Progenitor cell of endocrine pancreas (in vitro differentiated cells): ENCODE results near the gene RTP2. TPM values are rescaled to one million over a fixed set of nuclear protein-coding genes. Genes with fewer than 3 reads are reported as not detected.

ENCODE experiments used
- DNase-seq: peaks from one replicate; pipeline ENCODE4 v3.0.0; 2021; ENCODE audit warnings: low spot score; ENCODE audit not compliant: unreplicated experiment
- H3K27ac Mint-ChIP-seq: 2 replicates; pipeline ENCODE4 v1.8.0; 2021; ENCODE audit warnings: mild to moderate bottlenecking, moderate library complexity, mixed read lengths
- H3K27me3 Mint-ChIP-seq: 2 replicates; pipeline ENCODE4 v1.8.0; 2021; ENCODE audit warnings: mixed read lengths
- H3K36me3 Mint-ChIP-seq: 2 replicates; pipeline ENCODE4 v1.8.0; 2022; ENCODE audit warnings: mixed read lengths; ENCODE audit not compliant: insufficient read depth
- H3K4me1 Mint-ChIP-seq: 2 replicates; pipeline ENCODE4 v1.8.0; 2021; ENCODE audit warnings: low read depth, mixed read lengths
- H3K4me3 Mint-ChIP-seq: 2 replicates; pipeline ENCODE4 v1.8.0; 2021; ENCODE audit warnings: low read depth, mild to moderate bottlenecking, moderate library complexity, mixed read lengths
- H3K9me3 Mint-ChIP-seq: 2 replicates; pipeline ENCODE4 v1.8.0; 2021; ENCODE audit warnings: low read depth, mixed read lengths
- total RNA-seq: library from RNA; stranded (reverse); gene quantifications from 2 replicates; pipeline ENCODE4 v1.2.1, GENCODE V29; 2021
- TF ChIP-seq, protein P1 (sequence below): fragments of 200-600 bp; sonication (generic); IDR thresholded peaks from one replicate; pipeline ENCODE4 v1.5.0; 2021; ENCODE audit warnings: antibody characterized with exemption, mild to moderate bottlenecking; ENCODE audit not compliant: unreplicated experiment

RTP2 gene
- total RNA-seq, 1 donor from 2014 or later = not detected

DNA sequence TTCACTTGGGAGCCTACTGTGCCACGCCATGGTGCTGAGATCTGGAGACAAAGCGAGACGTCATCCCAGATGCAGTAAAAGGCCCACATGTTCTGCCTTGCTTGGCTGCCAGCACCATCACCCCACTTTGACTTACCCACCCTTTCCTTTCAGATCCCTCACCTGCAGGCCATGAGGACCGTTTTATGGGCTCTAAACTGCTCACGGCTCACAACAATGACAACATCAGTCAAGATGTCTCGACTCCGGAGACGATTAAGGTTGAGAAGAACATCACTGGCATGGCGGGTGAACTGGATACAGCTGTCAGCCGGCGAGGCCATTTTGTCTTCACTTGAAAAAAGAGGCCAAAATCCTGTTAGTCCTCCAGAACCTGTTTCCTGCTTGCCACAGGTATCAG lies 31.0 kb upstream of the RTP2 start:
- H3K36me3 Mint-ChIP-seq = peaks cover 22% of the 10 kb centered on the region
- H3K27ac Mint-ChIP-seq = no peak overlapping the region
- no peak overlapping the region for H3K4me3 Mint-ChIP-seq
- TF ChIP-seq, protein P1, sequence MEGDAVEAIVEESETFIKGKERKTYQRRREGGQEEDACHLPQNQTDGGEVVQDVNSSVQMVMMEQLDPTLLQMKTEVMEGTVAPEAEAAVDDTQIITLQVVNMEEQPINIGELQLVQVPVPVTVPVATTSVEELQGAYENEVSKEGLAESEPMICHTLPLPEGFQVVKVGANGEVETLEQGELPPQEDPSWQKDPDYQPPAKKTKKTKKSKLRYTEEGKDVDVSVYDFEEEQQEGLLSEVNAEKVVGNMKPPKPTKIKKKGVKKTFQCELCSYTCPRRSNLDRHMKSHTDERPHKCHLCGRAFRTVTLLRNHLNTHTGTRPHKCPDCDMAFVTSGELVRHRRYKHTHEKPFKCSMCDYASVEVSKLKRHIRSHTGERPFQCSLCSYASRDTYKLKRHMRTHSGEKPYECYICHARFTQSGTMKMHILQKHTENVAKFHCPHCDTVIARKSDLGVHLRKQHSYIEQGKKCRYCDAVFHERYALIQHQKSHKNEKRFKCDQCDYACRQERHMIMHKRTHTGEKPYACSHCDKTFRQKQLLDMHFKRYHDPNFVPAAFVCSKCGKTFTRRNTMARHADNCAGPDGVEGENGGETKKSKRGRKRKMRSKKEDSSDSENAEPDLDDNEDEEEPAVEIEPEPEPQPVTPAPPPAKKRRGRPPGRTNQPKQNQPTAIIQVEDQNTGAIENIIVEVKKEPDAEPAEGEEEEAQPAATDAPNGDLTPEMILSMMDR = no peak
- H3K9me3 Mint-ChIP-seq = no peaks in the 10 kb centered on the region
- H3K4me1 Mint-ChIP-seq = peaks cover 7% of the 10 kb centered on the region
- no peak for DNase-seq
- peaks cover 20% of the 10 kb centered on the region for H3K27me3 Mint-ChIP-seq

DNA sequence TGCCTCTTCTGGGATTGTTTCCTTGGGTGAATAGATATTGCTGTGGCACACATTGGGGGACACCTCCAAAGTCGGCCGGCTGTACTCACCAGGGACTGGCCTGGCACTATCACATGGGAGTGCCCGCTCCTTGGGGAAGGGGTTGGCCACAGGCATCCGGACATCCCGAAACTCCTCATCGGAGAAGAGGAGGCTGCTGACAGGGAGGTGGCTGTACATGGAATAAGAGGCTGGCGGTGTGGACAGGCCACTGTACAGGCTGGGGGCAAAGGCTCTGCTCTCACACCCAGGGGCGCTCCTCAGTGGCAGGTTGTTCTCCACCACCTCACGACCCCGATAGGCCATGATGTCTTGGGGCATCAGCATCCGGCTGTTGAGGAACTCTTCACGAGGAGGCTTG lies 27.2 kb upstream of the RTP2 start:
- H3K27me3 Mint-ChIP-seq = no peaks in the 10 kb centered on the region
- DNase-seq = no peak
- peaks cover 38% of the 10 kb centered on the region for H3K36me3 Mint-ChIP-seq
- H3K27ac Mint-ChIP-seq = no peak overlapping the region
- H3K4me1 Mint-ChIP-seq = peaks cover 3% of the 10 kb centered on the region
- TF ChIP-seq, protein P1 = no peak
- H3K4me3 Mint-ChIP-seq = no peak overlapping the region
- no peaks in the 10 kb centered on the region for H3K9me3 Mint-ChIP-seq

DNA sequence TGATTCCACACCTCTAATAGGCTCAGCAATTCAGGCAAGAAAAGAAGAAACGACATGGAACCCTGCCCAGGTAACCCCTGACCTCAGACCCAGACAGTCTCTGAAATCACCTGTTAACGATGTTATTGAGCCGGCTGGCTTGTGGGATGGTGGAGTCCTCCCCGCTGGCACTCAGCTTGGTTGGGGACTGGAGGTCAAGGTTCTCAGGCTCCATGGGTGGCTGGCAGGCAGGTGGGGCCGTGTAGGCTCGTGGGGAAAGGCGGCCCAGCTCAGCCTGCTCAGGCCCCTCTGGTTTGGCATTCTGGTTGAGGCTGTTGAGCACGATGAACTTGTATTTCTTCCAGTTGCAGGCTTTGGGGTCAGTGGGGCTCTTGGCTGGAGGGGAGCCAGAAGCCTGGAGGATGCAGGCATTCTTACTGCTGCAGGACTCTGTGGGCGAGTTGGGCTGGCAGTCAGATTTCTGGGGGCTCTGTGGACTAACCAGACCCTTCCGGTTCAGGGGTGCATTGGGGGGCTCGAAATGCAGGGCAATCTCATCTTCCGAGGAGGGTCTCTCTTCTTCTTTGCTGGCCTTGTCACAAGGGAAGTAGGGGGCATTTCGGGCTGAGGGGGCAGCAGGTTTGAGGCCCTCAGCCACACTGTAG lies 26.7 kb upstream of the RTP2 start:
- peaks cover 42% of the 10 kb centered on the region for H3K36me3 Mint-ChIP-seq
- H3K27ac Mint-ChIP-seq = no peak overlapping the region
- no peak overlapping the region for H3K4me3 Mint-ChIP-seq
- DNase-seq = no peak
- TF ChIP-seq, protein P1 = no peak
- no peaks in the 10 kb centered on the region for H3K27me3 Mint-ChIP-seq
- no peaks in the 10 kb centered on the region for H3K9me3 Mint-ChIP-seq
- peaks cover 3% of the 10 kb centered on the region for H3K4me1 Mint-ChIP-seq

DNA sequence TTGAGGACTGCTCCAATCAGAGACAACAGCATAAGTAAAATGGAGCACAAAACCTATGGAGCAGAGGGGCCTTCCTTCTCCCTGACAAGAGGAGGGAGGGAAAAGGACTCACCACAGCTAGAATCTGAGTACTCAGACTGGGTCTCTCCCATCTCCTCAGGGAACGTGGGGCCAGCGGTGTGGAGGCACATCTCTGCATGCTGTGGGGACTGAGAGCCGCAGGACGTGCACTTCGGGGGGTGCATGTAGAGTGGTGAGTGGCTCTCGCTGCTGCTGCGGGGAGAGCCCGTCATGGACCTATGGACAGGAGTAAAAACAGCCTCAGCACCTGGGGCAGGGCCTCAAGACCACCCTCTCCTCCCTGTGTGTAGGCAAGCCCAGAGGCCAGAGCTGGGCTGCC lies 25.9 kb upstream of the RTP2 start:
- Mint-ChIP-seq H3K27me3 (no peaks in the 10 kb centered on the region), H3K4me3 (no peak overlapping the region), H3K27ac (no peak overlapping the region), H3K36me3 (peaks cover 48% of the 10 kb centered on the region), H3K9me3 (no peaks in the 10 kb centered on the region), H3K4me1 (peaks cover 3% of the 10 kb centered on the region)
- DNase-seq = no peak
- TF ChIP-seq, protein P1 = no peak

DNA sequence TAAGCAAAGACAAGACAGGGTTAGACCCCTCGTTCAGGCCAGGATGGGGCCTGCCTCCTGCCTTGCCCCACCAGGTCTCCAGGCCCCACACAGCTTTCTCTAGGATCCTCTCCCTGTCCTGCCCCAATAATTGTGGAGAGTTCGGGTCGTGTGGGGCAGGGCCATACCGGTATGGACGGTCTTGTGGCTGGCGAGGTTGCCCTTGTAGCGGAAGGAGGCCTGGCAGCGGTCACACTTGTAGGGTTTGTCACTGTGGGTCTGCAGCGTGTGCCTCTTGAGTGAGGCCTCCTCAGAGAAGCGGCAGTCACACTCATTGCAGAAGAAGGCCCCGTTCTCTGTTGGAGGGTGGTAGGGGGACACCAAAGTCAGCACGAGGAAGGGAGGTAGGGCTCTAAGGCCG lies 24.2 kb upstream of the RTP2 start:
- no peak for DNase-seq
- no peaks in the 10 kb centered on the region for H3K9me3 Mint-ChIP-seq
- TF ChIP-seq, protein P1 = no peak
- peaks cover 3% of the 10 kb centered on the region for H3K4me1 Mint-ChIP-seq
- peaks cover 50% of the 10 kb centered on the region for H3K36me3 Mint-ChIP-seq
- peaks cover 2% of the 10 kb centered on the region for H3K27me3 Mint-ChIP-seq
- no peak overlapping the region for H3K27ac Mint-ChIP-seq
- H3K4me3 Mint-ChIP-seq = no peak overlapping the region
